Uterus (tissue), 4 donors: ENCODE measurements around the gene CDH8. TPM values are rescaled to one million over a fixed set of nuclear protein-coding genes. Genes with fewer than 3 reads are reported as not detected.

ENCODE experiments used
- DNase-seq, 2 donors: peaks; one replicate each; pipeline ENCODE4 v3.0.0-alpha.2; 2019 to 2020
- H3K27ac ChIP-seq, 2 donors: fragments of 200-600 bp; sonication (generic); 1 replicate in 1 of 2; 2 replicates in 1 of 2; pipeline ENCODE4 v1.5.1; 2016 to 2018
- H3K27me3 ChIP-seq, 2 donors: fragments of 200-600 bp; sonication (generic); one replicate each; pipeline ENCODE4 v1.5.1; 2018 to 2019; ENCODE audit warnings: control low read depth in 1 of 2
- H3K36me3 ChIP-seq, 2 donors: fragments of 200-600 bp; sonication (generic); one replicate each; pipeline ENCODE4 v1.5.1; 2019; ENCODE audit warnings: control low read depth in 1 of 2
- H3K4me1 ChIP-seq, 2 donors: fragments of 200-600 bp; sonication (generic); one replicate each; pipeline ENCODE4 v1.5.1; 2018 to 2019; ENCODE audit warnings: control low read depth in 1 of 2
- H3K4me3 ChIP-seq, 2 donors: fragments of 200-600 bp; sonication (generic); 1 replicate in 1 of 2; 2 replicates in 1 of 2; pipeline ENCODE4 v1.5.1; 2018 to 2019; ENCODE audit warnings: mild to moderate bottlenecking in 1 of 2
- H3K9me3 ChIP-seq, 2 donors: fragments of 200-600 bp; sonication (generic); one replicate each; pipeline ENCODE4 v1.5.1; 2019; ENCODE audit warnings: control low read depth in 1 of 2
- CTCF ChIP-seq, 4 experiments: fragments of 200-600 bp in 2 of 4; fragments of 450-650 bp in 2 of 4; sonication (generic) in 2 of 4; IDR thresholded peaks; one replicate each; pipeline ENCODE4 v1.5.1; 2016 to 2019; ENCODE audit warnings: antibody characterized with exemption in 4 of 4, mild to moderate bottlenecking in 2 of 4, moderate library complexity in 1 of 4
- POLR2A ChIP-seq, 2 donors: fragments of 450-650 bp; IDR thresholded peaks; one replicate each; pipeline ENCODE4 v1.6.1; 2016; ENCODE audit warnings: antibody characterized with exemption in 2 of 2, mild to moderate bottlenecking in 1 of 2, moderate library complexity in 1 of 2
- intact Hi-C: fragments of 100-400 bp; cut with DNase I; formaldehyde crosslinking; loops from one replicate; pipeline ENCODE4 v1.15.1; 2023; ENCODE audit warnings: low total_unique reads
- total RNA-seq, 4 donors: library from RNA; depleted of rRNA in 3 of 4; stranded (reverse); fragments of >200 nt in 3 of 4; gene quantifications; one replicate each; pipeline versions ENCODE4 v1.1.0 to v1.2.4, GENCODE V29; 2014 to 2023
- donor health status: DM: yes; HTN: yes; CAD: no.

Gene CDH8
- total RNA-seq, 4 donors from 2014 or later: 2.0 to 6.0 TPM; not detected in 2

- no peak overlapping the region for H3K4me3 ChIP-seq
- no peaks in the 10 kb centered on the region for H3K4me1 ChIP-seq
- no peak overlapping the region for H3K27ac ChIP-seq
- no peaks in the 10 kb centered on the region for H3K27me3 ChIP-seq
- H3K36me3 ChIP-seq: no peaks in the 10 kb centered on the region
- H3K9me3 ChIP-seq: no peaks in the 10 kb centered on the region
- no peak for DNase-seq
- TF ChIP-seq POLR2A (IDR thresholded peaks at IDR 0.05) (no peak), CTCF (IDR thresholded peaks at IDR 0.05) (no peak)
- intact Hi-C loops: no loop called here
These were observed 173.8 kb downstream of the CDH8 start for GRCh38 chr16:61862221-61863155.

DNA sequence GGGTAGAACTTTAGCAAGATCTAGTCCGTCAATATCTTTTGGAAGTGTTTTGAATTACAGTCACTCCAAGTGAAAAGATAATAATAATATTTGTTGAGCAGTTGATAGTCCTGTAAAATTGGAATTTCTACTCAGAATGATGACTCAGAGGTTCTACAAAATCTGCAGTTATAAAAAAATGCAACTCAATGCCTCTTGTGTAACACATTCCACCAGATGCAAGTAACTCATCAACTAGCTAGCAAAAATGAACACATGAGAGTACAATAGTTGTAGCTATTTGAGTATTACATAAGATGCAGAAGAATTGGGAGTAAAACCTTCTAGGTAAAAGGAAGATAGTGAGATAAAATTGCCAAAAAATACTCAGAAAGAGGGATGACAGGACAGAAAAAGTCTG is 177.2 kb downstream of the CDH8 start:
- intact Hi-C loops: no loop called here
- no peak for TF ChIP-seq POLR2A (IDR thresholded peaks at IDR 0.05)
- TF ChIP-seq CTCF (IDR thresholded peaks at IDR 0.05): no peak

GRCh38 chr16:61842666-61843065 is 193.6 kb downstream of the CDH8 start:
- intact Hi-C loops: no loop called here
- no peak for TF ChIP-seq POLR2A (IDR thresholded peaks at IDR 0.05)
- TF ChIP-seq CTCF (IDR thresholded peaks at IDR 0.05): no peak

More for the DNA sequence above, 177.2 kb downstream of the CDH8 start:
- no peaks in the 10 kb centered on the region for H3K27me3 ChIP-seq
- no peaks in the 10 kb centered on the region for H3K36me3 ChIP-seq
- no peaks in the 10 kb centered on the region for H3K9me3 ChIP-seq
- no peak for DNase-seq
- no peak overlapping the region for H3K4me3 ChIP-seq
- no peak overlapping the region for H3K27ac ChIP-seq
- no peaks in the 10 kb centered on the region for H3K4me1 ChIP-seq

GRCh38 chr16:61836804-61837393 is 199.3 kb downstream of the CDH8 start:
- DNase-seq: no peak
- H3K4me3 ChIP-seq: no peak overlapping the region
- no peak for TF ChIP-seq CTCF (IDR thresholded peaks at IDR 0.05)
- TF ChIP-seq POLR2A (IDR thresholded peaks at IDR 0.05): no peak
- H3K4me1 ChIP-seq: no peaks in the 10 kb centered on the region
- intact Hi-C loops: no loop called here
- H3K27me3 ChIP-seq: peaks cover 0 to 4% of the 10 kb centered on the region in 2 donors
- no peak overlapping the region for H3K27ac ChIP-seq
- no peaks in the 10 kb centered on the region for H3K9me3 ChIP-seq
- no peaks in the 10 kb centered on the region for H3K36me3 ChIP-seq

More at GRCh38 chr16:61842666-61843065, 193.6 kb downstream of the CDH8 start:
- H3K27ac ChIP-seq: no peak overlapping the region
- H3K27me3 ChIP-seq: no peaks in the 10 kb centered on the region
- H3K9me3 ChIP-seq: no peaks in the 10 kb centered on the region
- H3K36me3 ChIP-seq: no peaks in the 10 kb centered on the region
- H3K4me3 ChIP-seq: no peak overlapping the region
- no peak for DNase-seq
- H3K4me1 ChIP-seq: no peaks in the 10 kb centered on the region

DNA sequence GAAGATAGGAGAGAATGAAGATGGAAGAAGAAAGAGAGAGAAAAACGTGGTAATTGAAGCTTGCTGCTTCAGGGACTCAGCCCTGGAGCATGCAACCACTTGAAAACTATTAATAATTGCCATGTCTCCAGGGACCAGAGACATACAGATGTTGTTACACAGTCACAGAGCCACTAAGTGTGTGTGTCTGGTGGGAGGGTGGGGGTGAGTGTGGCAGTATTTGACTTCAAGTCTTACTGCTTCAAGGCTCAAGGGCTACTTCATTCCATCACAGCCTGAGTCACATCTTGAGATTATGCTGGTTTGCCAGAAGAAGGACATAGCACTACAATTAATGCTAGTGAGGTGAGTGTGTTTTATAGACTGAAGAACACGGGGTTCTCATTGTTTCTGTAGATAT is 202.2 kb downstream of the CDH8 start:
- Histone ChIP-seq H3K9me3 (no peaks in the 10 kb centered on the region), H3K27ac (no peak overlapping the region), H3K36me3 (no peaks in the 10 kb centered on the region), H3K4me1 (no peaks in the 10 kb centered on the region), H3K4me3 (no peak overlapping the region), H3K27me3 (peaks cover 0 to 4% of the 10 kb centered on the region in 2 donors)
- intact Hi-C loops: no loop called here
- no peak for DNase-seq
- TF ChIP-seq CTCF (IDR thresholded peaks at IDR 0.05): no peak
- TF ChIP-seq POLR2A (IDR thresholded peaks at IDR 0.05): no peak
